Neural crest cell (in vitro differentiated cells): ENCODE results near the gene CAMK1. TPM values are rescaled to one million over a fixed set of nuclear protein-coding genes. Genes with fewer than 3 reads are reported as not detected.

Experiments
- DNase-seq: peaks from one replicate; pipeline ENCODE4 v3.0.0; 2021; ENCODE audit warnings: low read depth, mixed read lengths, low spot score
- H3K27ac Mint-ChIP-seq: one replicate; pipeline ENCODE4 v1.8.0; 2021; ENCODE audit warnings: mild to moderate bottlenecking, mixed read lengths; ENCODE audit not compliant: unreplicated experiment
- H3K27me3 Mint-ChIP-seq: 2 replicates; pipeline ENCODE4 v1.8.0; 2021; ENCODE audit warnings: low read depth, mild to moderate bottlenecking, mixed read lengths
- H3K36me3 Mint-ChIP-seq: 2 replicates; pipeline ENCODE4 v1.8.0; 2021; ENCODE audit warnings: low read depth, mild to moderate bottlenecking, mixed read lengths
- H3K4me1 Mint-ChIP-seq: 2 replicates; pipeline ENCODE4 v1.8.0; 2021; ENCODE audit warnings: mixed read lengths
- H3K4me3 Mint-ChIP-seq: one replicate; pipeline ENCODE4 v1.8.0; 2021; ENCODE audit warnings: mild to moderate bottlenecking, mixed read lengths
- H3K9me3 Mint-ChIP-seq: 2 replicates; pipeline ENCODE4 v1.8.0; 2021; ENCODE audit warnings: mixed read lengths
- total RNA-seq: library from RNA; stranded (reverse); gene quantifications from 2 replicates; pipeline ENCODE4 v1.2.1, GENCODE V29; 2021
- TF ChIP-seq, protein P1 (sequence below): fragments of 200-600 bp; sonication (generic); conservative IDR thresholded peaks from 2 replicates; pipeline ENCODE4 v1.5.0; 2021; ENCODE audit warnings: antibody characterized with exemption, mild to moderate bottlenecking

CAMK1 gene
- total RNA-seq, 1 donor from 2014 or later, result 22.5 TPM

DNA sequence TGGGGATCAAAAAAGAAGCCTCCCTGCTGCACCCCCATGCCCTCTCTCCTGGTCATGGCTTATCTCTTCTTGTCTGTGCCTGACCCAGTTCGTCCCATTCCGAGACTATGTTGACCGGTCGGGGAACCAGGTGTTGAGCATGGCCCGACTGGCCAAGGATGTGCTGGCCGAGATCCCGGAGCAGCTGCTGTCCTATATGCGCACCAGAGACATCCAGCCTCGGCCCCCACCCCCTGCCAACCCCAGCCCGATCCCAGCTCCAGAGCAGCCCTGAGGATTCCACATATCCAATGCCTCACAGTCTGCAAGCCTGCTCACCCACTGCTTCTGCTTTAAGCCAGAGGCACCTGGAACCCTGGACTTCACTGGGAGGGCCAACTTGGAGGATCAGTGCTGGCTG is 40.3 kb downstream of the CAMK1 start:
- TF ChIP-seq, protein P1, sequence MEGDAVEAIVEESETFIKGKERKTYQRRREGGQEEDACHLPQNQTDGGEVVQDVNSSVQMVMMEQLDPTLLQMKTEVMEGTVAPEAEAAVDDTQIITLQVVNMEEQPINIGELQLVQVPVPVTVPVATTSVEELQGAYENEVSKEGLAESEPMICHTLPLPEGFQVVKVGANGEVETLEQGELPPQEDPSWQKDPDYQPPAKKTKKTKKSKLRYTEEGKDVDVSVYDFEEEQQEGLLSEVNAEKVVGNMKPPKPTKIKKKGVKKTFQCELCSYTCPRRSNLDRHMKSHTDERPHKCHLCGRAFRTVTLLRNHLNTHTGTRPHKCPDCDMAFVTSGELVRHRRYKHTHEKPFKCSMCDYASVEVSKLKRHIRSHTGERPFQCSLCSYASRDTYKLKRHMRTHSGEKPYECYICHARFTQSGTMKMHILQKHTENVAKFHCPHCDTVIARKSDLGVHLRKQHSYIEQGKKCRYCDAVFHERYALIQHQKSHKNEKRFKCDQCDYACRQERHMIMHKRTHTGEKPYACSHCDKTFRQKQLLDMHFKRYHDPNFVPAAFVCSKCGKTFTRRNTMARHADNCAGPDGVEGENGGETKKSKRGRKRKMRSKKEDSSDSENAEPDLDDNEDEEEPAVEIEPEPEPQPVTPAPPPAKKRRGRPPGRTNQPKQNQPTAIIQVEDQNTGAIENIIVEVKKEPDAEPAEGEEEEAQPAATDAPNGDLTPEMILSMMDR, result no peak
- Mint-ChIP-seq H3K27ac (no peak overlapping the region), H3K36me3 (no peaks in the 10 kb centered on the region), H3K27me3 (peaks cover 28% of the 10 kb centered on the region), H3K4me1 (peaks cover 23% of the 10 kb centered on the region), H3K9me3 (no peaks in the 10 kb centered on the region), H3K4me3 (peak overlapping the region; percentile 42)
- DNase-seq, result no peak

DNA sequence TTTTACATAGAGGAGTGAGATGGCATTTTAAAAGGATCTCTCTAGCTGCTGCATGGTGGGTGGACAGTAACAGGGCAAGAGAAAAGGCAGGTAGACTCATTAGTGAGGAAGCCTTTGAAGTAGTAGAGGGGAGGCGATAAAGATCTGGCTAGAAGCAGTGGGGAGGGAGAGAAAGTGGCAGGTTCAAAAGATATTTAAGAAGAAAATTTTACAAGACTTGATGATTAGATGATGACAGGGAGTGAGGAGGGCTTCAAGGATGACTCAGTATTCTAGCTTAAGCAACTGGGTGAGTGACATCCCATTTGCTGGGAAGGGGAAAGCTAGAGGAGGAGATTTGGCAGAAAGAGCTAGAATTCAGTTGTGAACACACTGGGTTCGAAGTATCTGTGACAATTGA is 42.0 kb downstream of the CAMK1 start:
- Mint-ChIP-seq H3K9me3 (no peaks in the 10 kb centered on the region), H3K4me1 (peaks cover 12% of the 10 kb centered on the region), H3K4me3 (peak overlapping the region; percentile 55), H3K36me3 (no peaks in the 10 kb centered on the region), H3K27me3 (peaks cover 37% of the 10 kb centered on the region), H3K27ac (no peak overlapping the region)
- DNase-seq, result no peak
- TF ChIP-seq, protein P1, result no peak

DNA sequence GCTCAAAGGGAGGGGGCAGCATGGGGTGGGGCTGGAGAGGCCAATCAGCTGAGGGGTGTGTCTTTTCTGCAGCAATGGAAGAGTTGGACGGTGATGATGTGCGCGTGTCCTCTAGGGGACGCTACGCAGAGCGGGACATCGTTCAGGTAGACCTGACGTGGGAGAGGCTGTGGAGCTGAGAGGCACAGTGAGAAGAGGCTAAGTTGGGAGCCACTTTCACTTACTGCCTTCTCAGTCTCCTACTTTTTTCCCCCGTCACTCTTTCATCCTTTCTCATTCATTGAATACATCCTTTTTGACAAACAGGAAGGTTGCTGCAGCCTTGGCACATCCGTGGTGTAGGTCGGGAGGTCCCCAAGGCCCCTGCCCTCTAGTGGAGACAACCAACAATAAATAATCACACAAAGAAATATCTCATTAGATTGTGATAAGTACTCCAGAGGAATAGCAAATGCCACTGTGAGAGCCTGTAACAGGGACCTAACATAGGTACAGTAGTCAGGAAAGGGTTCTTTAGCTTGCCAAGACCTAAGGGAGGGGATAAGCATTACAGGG is 42.6 kb downstream of the CAMK1 start:
- Mint-ChIP-seq H3K36me3 (no peaks in the 10 kb centered on the region), H3K4me1 (peaks cover 6% of the 10 kb centered on the region), H3K4me3 (peak overlapping the region; percentile 55), H3K9me3 (no peaks in the 10 kb centered on the region), H3K27me3 (peaks cover 44% of the 10 kb centered on the region), H3K27ac (no peak overlapping the region)
- no peak for DNase-seq
- TF ChIP-seq, protein P1, result peak; percentile 45

DNA sequence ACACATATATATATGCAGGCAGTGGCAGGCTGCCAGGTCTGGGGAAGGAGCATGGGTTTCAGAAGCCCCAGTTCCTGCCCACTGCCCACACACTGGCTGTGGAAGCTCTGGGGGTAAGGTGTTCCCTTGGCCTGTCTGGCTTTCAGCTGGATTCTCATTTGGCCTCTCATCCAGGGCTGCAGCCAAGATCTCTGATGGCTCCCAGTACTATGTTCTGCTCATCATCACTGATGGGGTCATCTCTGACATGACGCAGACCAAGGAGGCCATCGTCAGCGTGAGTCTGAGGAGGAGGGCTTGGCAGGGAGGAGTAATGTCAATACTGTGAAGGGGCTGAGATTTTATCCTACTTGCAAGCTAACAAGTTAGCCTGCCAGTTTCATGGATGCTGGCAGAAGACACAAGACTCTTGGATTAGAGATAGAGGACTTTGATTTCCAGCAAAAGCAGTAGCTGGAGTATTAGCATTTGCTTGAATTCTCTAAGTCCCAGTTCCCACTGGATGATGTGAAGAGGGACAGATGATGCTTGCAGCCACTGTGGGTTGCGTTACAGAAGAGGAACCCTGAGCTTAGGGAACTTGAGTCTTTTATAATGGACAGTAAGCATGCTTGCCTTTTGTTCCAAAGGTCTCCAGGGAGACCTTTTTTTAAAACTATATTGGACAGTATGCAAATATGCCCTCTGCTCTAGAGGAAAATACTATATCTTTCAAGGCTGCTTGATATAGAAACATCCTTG is 43.8 kb downstream of the CAMK1 start:
- DNase-seq, result no peak
- Mint-ChIP-seq H3K4me3 (no peak overlapping the region), H3K27me3 (peaks cover 52% of the 10 kb centered on the region), H3K9me3 (no peaks in the 10 kb centered on the region), H3K36me3 (no peaks in the 10 kb centered on the region), H3K27ac (no peak overlapping the region), H3K4me1 (peaks cover 5% of the 10 kb centered on the region)
- TF ChIP-seq, protein P1, result no peak

DNA sequence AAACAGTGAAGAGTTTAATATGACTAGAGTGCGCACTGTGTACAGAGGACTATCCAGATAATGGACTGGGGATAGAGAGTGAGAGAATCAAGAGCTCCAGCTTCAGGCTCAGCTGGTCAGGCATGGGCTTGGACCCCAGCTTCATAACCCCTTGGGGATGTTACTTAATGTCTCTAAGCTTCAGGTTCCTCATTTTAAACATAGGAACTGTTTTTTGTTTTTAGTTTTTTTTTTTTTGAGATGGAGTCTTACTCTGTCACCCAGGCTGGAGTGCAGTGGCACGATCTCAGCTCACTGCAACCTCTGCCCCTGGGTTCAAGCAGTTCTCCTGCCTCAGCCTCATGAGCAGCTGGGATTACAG is 48.1 kb downstream of the CAMK1 start:
- no peak for DNase-seq
- Mint-ChIP-seq H3K4me1 (no peaks in the 10 kb centered on the region), H3K27me3 (peaks cover 63% of the 10 kb centered on the region), H3K9me3 (no peaks in the 10 kb centered on the region), H3K4me3 (no peak overlapping the region), H3K36me3 (no peaks in the 10 kb centered on the region), H3K27ac (no peak overlapping the region)
- TF ChIP-seq, protein P1, result no peak
